Activated T-cell treated with anti-CD3 and anti-CD28 coated beads for 48 hours (primary cell): ENCODE results near the gene HYI.
"Not testable (repeated sequence)": the region's sequence is repeated elsewhere in the genome, so short reads cannot be mapped to it uniquely, and the experiment has no call there.

Source experiments
- DNase-seq: peaks from one replicate; pipeline ENCODE4 v3.0.0-alpha.2; 2020; ENCODE audit warnings: low read depth

The HYI gene

DNA sequence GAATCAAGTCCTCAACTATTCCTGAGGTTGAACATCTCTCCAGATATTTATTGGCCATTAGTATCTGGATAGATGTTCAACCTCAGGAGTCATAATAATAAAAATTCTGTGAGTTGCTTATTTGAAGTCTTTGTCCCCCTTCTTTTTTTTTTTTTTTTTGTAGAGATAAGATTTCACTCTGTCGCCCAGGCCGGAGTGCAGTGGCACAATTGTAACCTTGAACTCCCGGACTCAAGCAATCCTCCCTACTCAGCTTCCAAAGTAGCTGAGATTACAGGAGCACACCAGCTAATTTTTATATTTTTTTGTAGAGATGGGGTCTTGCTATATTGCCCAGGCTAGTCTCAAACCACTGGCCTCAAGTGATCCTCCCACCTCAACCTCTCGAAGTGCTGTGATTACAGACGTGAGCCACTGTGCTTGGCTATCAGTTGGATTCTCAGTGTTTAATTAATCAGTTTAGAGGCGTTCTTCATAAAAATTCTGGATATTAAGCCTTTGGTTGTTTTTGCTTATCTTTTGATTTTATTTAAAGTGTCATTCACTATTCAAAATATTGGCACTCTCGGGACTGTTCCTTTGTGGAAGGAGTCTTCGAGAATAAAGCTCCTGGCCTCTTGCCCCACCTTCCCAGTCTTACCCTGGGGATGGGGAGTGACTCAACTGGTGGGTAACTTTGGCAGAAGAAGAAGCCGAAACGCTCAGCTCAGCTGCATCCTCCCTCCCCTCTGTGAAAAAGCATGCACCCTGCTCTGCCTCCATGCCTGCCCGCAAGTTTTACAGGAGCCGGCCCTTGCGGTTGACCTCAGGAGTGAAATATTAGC, 11.2 kb upstream of the HYI start:
- DNase-seq, result no peak

DNA sequence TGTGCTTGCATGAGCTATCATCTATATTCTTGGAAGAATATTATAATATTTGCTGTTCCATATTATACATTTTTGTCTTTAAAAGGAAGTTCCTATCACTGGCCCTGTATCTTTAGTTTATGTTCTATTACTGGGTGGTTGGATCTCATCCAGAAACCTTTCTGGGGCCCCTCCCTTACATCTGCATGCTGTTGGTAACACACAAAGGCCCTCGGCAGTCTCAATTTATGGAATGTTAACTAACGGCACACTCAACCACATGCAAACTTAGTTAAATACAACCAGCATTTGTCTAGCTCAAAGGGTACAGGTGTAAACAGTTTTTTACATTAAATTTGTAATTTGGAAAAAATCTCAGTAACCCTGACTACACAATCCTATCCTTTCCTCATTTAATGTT, 9.7 kb upstream of the HYI start:
- no peak for DNase-seq

DNA sequence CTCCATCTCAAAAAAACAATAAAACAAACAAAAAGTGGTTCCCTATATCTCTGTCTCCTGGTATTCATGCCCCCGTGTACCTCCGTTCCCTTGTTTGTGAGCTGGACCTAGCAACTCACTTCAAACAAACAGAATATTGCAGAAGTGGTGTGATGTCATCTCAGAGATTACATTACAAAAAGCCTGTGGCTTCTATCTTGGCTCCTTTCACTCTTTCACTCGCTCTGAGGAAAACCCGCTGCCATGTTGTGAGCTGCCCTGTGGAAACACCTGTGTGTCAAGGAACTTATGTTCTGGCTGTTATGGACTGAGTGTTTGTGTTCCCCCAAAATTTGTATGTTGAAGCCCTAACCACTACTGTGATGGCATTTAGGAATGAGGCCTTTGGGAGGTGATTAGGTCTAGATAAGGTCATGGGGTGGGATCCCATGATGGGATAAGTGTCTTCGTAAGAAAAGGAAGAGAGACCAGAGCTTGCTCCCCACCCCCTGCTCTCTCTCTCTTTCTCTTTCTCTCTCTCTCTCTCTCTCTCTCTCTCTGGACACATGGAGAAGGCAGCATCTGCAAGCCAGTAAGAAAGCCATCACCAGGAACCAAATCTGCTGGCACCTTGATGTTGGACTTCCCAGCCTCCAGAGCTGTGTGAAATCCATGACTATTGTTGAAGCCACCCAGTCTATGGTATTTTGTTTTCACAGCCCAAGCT, 7.4 kb upstream of the HYI start:
- DNase-seq, result no peak

DNA sequence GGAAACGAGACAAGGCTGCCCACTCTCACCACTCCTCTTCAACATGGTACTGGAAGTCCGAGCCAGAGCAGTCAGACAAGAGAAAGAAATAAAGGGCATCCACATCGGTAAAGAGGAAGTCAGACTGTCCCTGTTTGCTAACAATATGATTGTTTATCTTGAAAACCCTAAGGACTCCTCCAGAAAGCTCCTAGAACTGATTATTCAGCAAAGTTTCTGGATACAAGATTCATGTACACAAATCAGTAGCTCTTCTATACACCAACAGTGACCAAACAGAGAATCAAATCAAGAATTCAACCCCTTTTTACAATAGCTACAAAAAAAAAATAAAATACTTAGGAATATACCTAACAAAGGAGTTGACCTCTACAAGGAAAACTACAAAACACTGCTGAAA, 4.6 kb upstream of the HYI start:
- DNase-seq, result not testable (repeated sequence)

DNA sequence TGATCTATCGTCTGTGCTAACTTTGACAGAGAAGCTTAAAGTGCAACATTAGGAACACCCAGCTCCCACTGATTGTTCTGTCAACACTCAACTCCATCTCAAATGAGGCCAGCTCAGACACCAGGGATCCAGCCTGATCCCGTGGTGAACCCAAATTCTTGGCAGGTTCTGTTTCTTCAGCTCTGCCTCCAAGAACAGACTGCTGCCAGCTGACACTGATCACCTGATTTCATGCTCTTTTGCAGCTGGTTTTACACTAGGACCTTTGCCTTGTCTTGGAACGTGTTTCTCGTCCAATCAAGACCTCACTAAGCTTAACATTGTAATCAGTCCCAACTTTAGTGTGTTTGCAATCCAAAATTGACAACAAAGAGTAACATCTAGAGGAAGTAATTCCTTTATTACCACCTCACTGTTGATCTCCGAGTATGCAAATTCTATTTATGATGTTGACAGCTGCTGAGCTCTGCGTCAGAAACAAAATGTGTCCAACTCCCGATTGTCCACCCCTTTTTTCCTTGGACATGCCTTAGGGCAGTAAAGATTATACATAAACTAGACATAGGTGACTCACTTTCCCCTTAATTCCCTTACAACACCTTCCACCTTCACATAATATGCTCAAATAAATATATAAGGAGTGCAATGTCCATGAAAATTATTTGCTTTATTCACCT, 1.6 kb upstream of the HYI start:
- DNase-seq, result no peak

DNA sequence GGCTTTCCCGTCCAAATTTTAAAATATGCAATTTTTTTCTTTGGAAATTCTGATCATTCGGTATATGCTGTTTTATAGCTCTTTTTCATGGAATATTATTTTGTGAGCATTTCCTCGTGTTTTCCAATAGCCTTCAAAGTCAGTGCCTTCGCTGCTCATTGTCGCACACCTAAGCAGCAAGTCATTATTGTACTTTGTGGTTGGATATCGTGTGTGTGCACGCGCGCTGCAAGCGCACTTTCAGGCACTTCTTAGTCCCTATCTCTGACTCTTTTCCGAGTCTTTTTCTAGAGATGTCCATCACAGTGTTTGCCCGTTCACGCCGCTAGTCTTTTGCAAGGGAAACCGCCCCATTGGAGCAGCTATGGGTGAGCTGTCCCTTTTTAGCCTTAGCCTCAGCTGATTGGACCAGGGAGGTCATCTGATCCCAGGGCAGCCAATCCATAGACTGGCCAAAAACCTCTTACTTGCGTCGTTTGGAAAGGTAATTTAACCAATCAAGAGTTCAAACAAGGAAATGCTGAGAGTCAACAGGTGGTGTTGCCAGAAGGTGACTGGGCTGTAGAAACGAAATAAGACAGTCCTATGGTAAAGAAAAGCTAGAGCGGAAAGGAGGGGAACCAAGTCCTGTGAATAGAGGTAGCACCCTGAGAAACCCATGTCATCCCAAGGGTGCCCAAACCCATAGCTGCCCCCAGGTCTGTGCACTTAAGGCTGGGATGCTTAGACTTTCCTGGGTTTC, 710 bp upstream of the HYI start:
- DNase-seq, result peak; percentile 52

DNA sequence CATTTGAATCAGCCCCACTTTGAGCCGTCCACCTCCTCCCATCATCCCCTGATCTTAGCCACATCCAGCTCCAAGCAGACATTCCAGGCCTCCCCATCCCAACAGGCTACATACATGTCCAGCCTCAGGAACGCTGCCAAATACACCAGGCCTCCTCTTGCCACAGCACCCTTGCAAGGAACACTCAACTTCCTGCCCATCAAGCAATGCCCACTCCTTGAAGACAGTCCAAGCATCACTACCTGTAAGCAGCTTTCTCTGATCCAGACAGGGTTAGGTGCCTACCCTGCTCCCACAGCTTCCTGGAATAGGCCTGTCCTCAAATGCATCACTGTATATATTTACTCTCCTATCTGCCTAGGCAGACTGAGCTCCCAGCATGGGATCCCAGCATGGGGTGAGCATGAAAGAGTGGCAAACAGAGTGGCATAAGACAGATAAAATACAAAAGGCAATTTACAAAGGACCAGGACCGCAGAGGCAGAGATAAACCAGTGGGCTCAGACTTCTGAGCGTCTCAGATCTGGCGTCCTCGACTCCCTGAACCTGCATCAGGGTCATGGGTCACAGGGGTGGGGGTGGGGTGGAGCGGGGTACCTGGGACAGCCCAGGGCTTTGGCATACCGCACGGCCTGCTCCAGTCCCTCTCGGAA, 816 bp downstream of the HYI start:
- no peak for DNase-seq

DNA sequence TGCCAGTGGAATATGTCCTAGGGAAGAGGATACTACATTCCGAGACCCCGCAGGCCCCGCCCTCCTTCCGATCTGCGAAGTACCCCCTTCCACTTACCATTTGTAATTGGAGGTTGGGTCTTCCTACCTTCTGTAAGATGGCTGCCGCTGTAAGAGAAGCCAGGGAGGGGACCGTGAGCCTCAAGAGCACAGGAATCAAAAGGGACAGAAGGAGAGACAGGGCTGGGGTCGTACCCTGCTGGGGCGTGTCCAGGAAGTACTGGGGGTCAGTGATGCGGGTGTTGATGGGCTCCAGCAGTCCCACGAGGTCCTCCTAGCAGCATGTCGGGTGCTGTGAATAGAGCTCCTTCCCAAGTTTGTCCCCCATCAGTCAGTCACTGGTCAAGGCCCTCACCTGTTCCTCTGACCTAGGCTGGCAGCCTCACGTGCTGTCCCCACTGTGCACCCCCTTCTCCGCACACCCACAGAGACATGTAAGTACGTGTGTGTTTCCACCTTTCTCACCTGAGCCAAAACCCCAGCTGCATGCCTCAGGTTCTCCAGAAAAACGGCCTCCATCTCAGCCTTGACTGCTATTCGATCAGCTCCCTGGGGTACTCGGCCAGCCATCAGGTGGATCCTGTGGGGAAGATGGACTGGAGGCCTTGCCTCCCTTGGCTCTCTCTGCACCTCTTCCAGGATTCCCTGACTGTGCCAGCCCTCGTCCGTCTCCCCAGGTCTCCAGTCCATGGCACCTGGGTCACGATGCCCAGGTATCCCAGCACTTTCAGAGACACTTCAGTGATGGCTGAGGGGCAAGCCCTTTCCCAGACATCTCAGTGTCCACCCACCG, 1.8 kb downstream of the HYI start:
- no peak for DNase-seq

DNA sequence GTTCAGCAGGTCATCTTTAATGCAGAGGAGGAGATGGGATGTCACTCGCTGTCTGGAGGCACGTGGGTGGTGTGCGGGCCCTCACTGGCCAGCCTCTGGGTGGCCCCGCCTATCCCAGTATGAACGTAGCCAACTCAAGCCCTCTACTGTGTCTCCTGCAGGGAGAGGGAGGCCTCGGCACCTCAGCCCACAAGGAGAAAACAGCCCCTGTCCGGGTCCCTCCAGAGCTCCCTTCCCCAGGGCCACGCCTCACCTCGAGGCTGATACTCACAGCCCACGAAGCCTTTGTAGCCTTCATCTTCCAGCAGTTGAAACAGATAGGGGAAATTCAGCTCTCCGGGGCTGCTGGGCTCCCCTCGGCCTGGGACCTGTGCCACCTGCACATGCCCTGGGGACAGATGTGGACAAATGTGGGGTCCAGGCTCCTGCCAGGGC, 2.6 kb downstream of the HYI start:
- DNase-seq, result no peak

DNA sequence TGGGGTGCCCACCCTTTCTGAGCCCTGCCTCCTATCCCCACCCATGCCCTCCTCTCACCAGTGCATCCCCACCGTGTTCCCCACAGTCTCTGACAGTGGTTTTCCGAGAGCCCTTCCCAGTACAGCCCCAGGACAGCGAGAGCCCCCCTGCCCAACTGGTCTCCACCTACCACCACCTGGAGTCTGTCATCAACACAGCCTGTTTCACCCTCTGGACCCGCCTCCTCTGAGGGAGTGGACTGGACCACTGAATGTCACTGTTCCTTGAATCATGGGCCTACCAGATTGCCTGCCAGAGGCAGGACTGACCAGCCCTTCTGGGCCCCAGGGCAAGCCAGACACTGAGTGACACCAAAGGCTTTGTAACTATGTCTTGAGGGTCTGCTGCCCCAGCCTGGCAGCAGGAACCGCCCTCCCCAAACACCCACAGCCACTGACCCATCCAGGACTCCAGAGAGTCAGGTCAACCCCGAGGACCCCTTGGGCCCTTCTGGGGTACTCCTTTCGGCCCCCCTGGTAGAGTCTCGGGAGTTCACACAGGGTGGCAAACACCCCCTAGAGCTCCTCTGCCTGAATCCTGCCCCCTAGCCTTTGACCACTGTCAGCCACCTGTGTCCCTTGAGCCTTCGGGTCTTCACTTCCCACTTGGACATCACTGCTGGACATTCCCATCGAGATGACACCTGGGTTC, 3.3 kb downstream of the HYI start:
- no peak for DNase-seq

DNA sequence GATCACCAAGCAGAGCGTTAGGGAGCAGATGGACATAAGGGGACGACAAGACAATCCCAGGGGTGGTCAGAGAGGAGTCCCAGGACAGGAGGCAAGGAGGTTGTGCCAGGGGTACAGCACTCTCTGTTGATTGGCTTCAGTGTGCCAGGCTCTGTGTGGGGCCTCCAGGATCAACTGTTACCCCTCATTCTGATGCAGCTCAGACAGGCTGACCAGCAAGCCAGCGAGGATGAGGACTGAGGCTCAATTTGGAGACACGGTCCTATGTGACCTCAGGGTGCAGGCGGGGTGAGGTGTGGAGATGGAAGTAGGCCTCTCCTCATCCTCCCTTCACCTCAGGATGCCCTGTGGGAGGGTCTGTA, 4.0 kb downstream of the HYI start:
- DNase-seq, result no peak

DNA sequence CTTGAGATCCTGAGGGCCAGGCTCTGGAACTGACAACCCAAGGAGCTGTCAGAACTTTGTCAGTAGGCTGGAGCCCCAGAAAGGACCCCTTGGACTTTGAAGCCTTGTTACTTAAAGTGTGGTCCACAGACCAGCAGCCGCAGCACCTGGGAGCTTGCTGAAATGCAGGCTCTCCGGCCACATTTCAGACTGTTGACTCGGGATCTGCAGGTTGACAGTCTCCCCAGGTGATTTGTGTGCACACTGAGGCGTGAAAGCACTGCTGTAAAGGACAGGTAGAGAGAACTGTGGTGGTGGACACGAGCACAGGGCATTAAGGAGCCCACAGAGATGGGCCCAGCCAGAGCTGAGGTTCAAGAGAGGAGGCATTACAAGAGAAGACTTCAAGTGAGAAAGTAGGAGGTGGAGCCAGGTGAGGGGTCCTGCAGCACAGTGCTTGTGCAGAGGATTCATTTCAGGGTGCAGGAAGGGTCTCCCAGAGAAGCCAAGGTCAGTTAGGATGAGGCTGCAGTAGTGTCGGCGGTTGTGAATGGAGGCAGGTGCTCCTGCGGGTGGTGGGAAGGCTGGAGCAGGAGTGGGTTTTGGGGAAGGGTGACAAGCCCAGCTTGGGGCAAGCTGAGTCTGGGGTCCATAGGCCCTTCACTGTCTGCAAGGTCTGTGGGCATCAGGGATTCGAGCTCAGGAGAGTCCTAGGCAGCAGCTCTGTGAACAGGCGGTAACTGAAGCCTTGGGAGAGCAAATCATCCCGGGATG, 4.6 kb downstream of the HYI start:
- no peak for DNase-seq

DNA sequence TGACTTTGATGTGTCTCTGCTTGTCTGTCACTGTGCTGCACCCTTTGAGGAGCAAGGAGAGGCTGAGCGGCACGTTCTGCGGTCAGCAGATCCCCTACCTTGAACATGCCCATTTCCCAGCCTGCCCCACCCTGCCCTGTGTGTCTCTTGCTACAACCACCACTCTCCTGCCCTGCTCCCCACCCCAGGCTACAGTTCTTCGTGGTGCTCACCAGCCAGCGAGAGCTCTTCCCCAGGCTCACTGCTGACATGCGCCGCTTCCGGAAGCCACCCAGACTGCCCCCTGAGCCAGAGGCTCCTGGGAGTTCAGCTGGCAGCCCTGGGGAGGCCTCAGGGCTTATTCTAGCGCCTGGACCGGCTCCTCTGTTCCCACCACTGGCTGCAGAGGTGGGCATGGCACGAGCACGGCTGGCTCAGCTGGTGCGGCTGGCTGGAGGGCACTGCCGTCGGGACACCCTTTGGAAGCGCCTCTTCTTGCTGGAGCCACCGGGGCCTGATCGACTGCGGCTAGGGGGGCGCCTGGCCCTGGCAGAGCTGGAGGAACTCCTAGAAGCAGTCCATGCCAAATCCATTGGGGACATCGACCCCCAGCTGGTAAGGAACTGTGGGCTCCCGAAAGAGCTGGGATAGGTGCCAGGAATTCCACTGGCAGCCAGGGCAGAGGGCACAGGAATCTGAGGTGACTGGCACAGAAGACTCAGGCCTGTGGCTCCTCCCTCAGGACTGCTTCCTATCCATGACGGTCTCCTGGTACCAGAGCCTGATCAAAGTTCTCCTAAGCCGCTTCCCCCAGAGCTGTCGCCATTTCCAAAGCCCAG, 5.6 kb downstream of the HYI start:
- DNase-seq, result no peak

DNA sequence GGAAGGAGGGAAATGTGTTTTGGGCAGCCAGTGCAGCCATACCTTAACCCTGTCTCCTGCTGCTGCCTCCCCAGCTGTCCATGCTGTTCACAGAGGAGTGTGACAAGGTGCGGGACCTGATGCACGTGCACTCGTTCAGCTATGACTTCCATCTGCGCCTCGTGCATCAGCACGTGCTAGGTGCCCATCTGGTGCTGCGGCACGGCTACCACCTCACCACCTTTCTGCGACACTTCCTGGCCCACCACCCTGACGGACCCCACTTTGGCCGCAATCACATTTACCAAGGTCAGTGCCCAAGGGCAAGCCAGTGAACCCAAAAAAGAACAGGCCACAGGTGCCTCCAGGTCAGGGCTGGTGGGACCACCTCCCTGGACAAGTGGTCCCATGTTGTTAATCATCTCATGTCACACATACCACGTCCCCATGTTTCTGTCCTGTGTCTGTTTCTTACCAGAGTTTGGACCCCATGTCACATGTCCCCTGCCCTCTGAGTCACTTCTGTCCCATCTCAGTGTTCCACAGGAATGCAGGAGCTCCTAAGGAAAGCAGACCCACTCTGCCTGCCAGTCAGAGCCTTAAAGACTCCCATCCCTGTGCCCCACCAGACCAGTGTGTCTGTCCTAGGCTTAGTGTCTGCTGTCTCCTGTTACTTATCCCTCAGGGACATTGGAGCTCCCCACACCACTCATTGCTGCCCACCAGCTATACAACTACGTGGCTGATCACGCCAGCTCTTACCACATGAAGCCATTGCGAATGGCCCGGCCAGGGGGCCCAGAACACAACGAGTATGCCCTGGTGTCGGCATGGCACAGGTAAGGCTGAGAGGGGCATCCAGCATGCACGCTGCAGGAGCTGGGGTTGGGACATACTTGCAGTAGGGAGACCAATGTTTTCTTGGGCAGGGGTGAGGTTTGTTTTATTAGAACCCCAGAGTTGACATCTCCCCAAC, 6.6 kb downstream of the HYI start:
- no peak for DNase-seq

DNA sequence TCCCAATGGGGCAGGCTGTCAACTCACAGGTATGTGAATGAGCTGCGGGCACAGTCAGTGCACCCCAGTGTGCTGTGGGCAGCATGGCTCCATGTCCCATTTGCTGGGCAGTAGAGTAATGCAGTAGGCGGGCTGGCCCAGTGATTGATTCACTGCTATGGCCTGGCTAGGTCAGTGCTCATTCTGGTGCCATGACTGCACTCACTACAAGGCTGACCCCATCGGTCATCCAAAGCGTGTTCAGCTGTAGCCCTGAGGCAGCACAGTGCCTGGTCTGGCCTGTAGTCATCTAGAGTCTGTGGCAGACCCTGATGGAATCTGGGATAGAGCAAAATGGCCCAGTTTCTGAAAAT, 7.4 kb downstream of the HYI start:
- DNase-seq, result no peak

DNA sequence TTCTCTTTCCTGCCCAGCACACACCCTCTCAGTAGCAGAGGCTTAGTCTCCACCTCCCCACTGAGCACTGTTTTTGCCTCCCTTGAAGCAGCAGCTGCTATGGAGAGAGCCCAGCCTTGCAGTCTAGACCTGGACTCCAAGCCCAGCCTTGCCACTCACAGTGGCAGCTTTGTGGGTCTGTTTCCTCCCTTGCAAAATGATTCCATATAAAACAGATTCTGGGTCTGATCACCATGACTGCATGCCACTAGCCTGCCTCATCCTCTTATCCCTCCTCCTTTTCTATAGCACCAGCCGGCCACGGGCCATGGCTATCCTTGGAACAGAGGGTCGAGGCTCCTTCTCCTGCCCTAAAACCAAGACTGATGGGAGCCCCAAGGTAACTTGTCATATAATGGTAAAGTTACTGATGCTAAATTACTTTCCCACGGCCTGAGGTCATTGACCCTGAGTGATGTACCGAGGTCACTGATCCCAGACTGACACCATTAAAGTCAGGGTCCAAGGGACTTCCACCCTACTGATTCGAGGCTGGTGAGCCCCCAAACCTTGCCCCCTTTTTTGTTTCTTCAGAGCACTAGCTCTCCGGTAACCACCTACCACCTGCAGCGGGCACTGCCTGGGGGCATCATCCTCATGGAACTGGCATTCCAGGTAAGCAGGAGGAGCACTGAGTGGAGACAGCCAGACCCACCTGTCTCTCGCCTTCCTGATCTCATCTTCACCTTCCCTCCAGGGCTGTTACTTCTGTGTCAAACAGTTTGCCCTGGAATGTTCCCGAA, 7.9 kb downstream of the HYI start:
- no peak for DNase-seq

DNA sequence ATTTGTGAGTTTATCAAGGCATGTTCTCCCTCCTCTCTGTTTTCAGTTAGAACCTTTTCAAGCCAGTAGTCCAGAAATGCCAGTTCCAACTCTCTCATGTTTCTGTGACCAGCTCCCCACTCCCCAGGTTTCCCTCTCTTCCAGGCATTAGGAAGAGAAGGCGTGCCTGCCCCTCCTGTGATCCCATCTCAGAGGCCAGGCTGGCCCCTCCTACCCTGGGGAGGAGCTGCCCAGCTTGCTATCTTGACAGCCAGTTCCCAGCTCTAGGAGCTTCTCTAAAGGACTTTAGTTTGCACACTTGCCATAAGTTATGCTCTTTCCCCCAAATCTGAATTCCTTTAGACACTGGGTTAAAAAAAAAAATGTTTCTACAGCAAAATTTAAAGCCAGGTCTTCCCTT, 8.9 kb downstream of the HYI start:
- DNase-seq, result no peak
